Mucosa of rectum (tissue), 2 donors: ENCODE measurements around the gene FBXW8.

Experiments
- H3K27ac ChIP-seq, 2 donors: one replicate each; pipeline ENCODE4 v1.7.0; 2013; ENCODE audit warnings: inconsistent platforms in 2 of 2, low read depth in 2 of 2, low read length in 2 of 2
- H3K27me3 ChIP-seq, 2 donors: one replicate each; pipeline ENCODE4 v1.7.0; 2013; ENCODE audit warnings: low read length in 2 of 2; ENCODE audit not compliant: control insufficient read depth in 2 of 2, insufficient read depth in 2 of 2
- H3K36me3 ChIP-seq, 2 donors: one replicate each; pipeline ENCODE4 v1.7.0; 2013; ENCODE audit warnings: low read length in 2 of 2; ENCODE audit not compliant: control insufficient read depth in 2 of 2, insufficient read depth in 2 of 2
- H3K4me1 ChIP-seq, 2 donors: one replicate each; pipeline ENCODE4 v1.7.0; 2013; ENCODE audit warnings: low read length in 2 of 2, mild to moderate bottlenecking in 1 of 2; ENCODE audit not compliant: control insufficient read depth in 2 of 2, insufficient read depth in 2 of 2
- H3K4me3 ChIP-seq, 2 donors: one replicate each; pipeline ENCODE4 v1.7.0; 2013; ENCODE audit warnings: low read length in 2 of 2
- H3K9ac ChIP-seq, 2 donors: one replicate each; pipeline ENCODE4 v1.7.0; 2013; ENCODE audit warnings: low read length in 2 of 2, low read depth in 1 of 2, mild to moderate bottlenecking in 1 of 2
- H3K9me3 ChIP-seq, 2 donors: one replicate each; pipeline ENCODE4 v1.7.0; 2013; ENCODE audit warnings: low read length in 2 of 2; ENCODE audit not compliant: control insufficient read depth in 2 of 2
- donor health status: healthy.
- donor health status: Normal muscosa, but diverticular disease.

The FBXW8 gene

DNA sequence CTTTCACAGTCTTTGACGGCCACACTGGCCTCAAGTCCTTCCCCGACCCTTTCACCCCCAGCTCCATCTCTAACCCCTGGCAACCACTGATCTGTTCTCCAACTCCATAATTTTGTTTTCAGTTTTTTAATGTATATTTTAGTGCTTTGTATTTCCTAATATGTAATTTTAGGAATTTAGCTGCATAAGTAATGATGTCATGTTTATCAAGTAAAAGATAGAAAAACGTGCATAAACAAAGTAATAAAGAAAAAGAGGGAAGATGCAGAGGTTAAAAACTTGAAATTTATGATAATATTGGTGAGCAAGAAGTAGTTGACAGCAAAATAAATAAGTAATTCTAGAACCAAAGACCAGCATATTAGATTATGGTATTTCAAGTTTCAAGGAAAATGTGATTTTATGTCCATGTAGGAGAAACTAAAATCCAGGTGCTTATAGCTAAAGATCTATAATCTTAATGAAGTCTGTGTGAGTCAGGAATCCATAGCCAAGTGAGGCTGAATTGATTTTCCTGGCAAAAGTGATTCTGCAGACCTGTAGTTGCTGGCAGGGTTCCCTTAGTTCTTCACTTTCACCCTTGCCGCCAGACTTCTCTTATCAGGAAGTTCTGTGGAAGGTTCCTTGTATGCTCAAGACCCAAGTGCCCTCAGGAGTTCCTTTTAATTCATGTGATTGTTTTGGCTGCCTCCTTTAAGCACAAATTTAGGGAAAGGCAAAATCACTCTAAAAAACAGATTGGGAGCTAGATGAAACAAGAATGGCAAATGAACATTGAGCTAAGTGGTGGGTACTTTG, 24.4 kb downstream of the FBXW8 start:
- H3K4me1 ChIP-seq = no peaks in the 10 kb centered on the region
- H3K27me3 ChIP-seq = no peaks in the 10 kb centered on the region
- H3K9me3 ChIP-seq = no peaks in the 10 kb centered on the region

DNA sequence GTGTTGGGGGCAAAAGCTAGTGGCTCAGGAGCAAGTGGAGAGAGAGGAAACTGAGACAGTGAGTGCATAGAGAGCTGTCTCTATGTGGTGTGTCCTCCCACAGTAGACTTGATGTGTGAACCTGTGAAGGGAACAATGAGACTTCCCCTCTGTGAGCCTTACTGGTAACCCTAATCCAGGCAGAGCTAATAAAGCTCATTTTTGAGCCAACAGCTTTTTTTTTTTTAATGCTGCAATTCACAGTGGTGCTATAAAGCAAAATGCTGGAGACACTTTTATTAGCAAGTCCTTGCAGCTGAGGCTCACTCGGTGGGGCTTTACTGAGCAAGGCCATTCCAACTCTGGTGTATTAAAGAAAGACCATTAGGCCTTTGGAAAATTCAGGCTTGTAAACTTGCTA, 26.9 kb downstream of the FBXW8 start:
- Histone ChIP-seq H3K36me3 (peaks cover 2 to 3% of the 10 kb centered on the region in 2 donors), H3K9ac (no peak overlapping the region), H3K27me3 (no peaks in the 10 kb centered on the region), H3K4me1 (no peaks in the 10 kb centered on the region), H3K27ac (no peak overlapping the region), H3K4me3 (no peak overlapping the region), H3K9me3 (no peaks in the 10 kb centered on the region)

More for the DNA sequence above, 24.4 kb downstream of the FBXW8 start:
- Histone ChIP-seq H3K9ac (no peak overlapping the region), H3K36me3 (peaks cover 3 to 5% of the 10 kb centered on the region in 2 donors), H3K4me3 (no peak overlapping the region), H3K27ac (no peak overlapping the region)

DNA sequence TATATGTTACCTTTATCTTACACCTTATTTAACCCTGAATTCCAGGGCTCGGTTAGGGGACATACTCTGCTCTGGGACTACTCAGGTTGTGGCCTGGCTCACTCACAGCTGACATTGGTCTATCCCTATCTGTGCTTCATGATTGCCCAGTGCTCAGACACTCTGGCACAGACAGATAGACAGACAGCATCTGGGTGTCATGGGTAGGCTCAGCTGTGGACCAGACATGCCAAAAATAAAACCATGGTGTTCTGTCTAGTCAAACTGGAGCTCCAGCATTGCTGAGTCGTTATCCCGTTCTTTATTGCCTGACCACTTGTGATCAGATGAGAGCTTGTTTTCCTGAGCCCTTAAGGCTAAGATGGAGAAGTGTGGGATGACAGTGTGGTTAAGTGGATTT, 29.0 kb downstream of the FBXW8 start:
- no peaks in the 10 kb centered on the region for H3K9me3 ChIP-seq
- no peaks in the 10 kb centered on the region for H3K4me1 ChIP-seq
- H3K27me3 ChIP-seq = no peaks in the 10 kb centered on the region
- no peak overlapping the region for H3K9ac ChIP-seq
- H3K4me3 ChIP-seq = no peak overlapping the region
- H3K27ac ChIP-seq = no peak overlapping the region
- peaks cover under 1 to 2% of the 10 kb centered on the region in 2 donors for H3K36me3 ChIP-seq

DNA sequence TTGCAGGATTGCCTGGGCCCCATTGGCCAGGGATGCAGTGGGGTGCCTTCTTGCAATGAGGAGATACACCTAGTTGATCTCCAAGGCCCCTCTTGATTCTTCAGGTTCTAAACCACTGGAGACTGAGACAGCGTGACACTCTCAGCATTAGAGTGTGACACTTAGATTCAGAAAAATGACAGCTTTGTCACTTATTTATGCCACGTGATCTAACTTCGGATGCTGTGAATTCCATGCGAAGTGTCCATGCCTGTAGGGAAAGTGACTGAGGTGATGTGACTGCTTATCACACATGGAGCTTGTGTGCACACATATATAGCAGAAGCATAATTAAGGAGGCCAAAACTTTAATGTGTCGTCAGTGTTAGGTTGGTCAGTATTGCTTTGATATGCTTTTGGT, 30.4 kb downstream of the FBXW8 start:
- Histone ChIP-seq H3K4me3 (no peak overlapping the region), H3K36me3 (peaks cover 9 to 12% of the 10 kb centered on the region in 2 donors), H3K4me1 (no peaks in the 10 kb centered on the region), H3K9me3 (no peaks in the 10 kb centered on the region), H3K27me3 (no peaks in the 10 kb centered on the region), H3K27ac (no peak overlapping the region), H3K9ac (no peak overlapping the region)

DNA sequence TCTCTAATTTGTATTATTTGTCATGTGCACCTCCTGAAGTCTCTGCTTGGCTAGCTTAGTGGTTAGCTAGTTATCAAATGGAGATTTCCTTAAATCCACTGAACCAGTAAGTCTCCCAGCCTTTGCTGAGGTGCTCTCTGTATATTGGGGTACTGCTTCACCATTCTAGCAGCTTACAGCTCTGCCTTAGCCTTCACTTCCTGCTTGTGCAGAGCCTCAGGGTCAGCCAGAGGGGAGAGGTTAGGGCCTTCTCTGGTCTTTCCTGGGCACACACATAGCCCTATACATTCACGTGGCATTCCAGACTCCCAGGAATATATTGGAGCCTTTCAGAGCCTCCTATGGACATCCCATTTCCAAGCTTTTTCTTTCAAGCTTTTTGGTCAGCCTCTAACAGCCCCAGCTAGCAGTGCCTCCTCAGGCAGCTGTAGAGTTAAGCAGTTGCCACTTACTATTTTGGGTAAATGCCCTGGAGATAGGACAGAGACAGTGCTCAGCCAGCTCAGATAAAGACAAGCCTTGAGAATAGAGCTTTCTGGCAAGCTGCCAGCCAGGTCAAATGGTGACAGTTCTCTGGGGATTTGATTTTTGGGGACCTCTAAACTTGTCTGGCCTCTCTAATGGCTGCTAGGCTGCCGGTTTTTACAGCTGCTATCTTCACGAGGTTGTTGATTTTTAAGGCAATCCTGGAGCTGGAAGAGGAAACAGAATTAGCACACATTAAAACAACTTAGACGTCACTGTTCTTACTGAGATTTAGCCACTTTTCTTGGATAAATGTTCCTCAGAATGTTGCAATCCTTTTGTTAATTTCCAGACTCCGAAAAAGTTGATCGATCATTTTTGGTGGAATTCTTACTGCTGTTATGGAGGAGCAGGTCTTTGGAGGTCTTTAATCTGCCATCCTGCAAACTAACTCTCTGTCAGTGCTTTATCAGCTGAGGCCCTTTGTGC, 32.9 kb downstream of the FBXW8 start:
- peaks cover 11 to 18% of the 10 kb centered on the region in 2 donors for H3K36me3 ChIP-seq
- H3K9ac ChIP-seq = no peak overlapping the region
- H3K4me3 ChIP-seq = no peak overlapping the region
- H3K27me3 ChIP-seq = no peaks in the 10 kb centered on the region
- no peaks in the 10 kb centered on the region for H3K9me3 ChIP-seq
- no peaks in the 10 kb centered on the region for H3K4me1 ChIP-seq
- no peak overlapping the region for H3K27ac ChIP-seq

DNA sequence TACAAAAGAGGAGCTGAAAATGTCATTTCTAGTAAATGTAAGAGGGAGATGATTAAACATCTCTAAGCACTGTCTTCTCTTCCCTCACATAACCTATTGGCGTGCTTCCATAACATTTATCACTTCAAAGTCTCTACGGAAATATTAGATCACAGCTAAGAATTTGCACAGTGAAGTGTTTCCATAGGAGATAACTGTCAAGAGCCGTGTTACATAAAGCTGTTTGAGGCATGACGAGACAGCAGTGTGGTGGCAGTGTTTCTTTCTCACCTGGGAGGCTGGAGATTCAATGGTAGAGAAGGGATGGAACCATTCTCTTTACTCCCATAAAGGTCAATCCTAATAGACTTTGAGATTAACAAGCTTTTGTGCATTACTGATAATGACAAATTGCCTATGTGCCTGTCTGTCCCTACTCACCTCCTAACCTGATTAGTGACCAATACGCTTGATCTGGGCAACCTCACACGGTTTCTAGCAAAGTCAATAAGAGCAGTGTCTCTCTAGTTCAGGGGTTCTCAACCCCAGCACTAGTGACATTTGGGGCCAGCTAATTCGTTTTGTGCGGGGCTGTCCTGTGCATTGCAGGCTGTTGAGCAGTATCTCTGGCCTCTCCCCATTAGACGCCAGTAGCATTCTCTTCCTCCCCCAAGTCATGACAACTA, 35.3 kb downstream of the FBXW8 start:
- Histone ChIP-seq H3K27ac (no peak overlapping the region), H3K9ac (no peak overlapping the region), H3K4me3 (no peak overlapping the region), H3K27me3 (no peaks in the 10 kb centered on the region), H3K36me3 (peaks cover 16 to 26% of the 10 kb centered on the region in 2 donors), H3K4me1 (no peaks in the 10 kb centered on the region), H3K9me3 (no peaks in the 10 kb centered on the region)

DNA sequence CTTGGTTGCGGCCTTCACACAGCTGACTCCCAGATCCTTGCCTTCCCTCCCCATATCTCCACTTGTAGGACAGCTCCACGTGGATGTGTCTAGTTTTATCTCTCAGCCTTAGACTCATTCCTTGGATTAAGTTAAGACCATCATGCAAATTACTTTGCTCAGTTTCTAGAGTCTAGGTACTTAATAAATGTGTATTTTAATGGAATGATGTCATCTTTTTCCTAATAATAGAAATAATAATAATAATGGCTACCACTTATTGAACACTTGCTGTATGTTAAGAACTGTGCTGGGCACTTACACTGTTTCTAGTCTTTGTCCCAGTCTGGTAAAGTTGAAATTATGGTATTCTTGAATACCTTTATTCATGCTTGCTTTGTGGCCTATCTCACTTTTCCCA, 37.5 kb downstream of the FBXW8 start:
- Histone ChIP-seq H3K4me3 (no peak overlapping the region), H3K9me3 (no peaks in the 10 kb centered on the region), H3K9ac (no peak overlapping the region), H3K27ac (no peak overlapping the region), H3K36me3 (peaks cover 16 to 30% of the 10 kb centered on the region in 2 donors), H3K27me3 (no peaks in the 10 kb centered on the region), H3K4me1 (no peaks in the 10 kb centered on the region)

DNA sequence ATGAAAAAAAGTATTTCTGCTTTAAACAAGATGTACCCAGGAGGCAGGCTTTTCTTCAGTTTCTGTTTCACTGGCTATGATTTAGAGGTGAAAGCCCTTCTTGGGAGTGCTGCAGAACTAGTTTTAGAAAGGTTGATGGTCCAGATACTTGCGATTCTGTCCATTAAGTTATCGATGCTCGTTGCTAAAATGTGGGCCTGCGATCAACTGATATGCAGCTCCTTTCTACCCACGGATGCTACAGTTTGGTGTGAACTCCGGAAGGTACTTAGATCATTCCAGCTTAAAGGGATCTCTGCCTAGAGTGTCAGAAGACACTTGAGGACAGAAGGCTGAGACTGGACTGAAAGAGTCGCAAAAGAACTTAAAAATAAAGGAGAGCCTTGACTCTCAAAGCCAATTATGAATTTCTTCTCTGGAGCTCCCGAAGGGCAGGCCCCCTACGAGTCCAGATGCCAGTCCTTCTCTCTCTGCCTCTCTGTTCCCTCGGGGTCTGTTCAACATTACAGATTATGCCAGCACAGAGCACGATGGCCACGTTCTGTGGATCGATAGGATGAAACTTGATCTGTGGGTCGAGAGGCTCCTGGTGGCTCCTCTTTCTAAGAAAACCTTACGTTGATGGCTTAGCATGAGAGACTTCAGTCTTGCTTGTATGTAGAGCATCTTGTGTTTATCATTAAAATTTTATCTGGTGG, 40.0 kb downstream of the FBXW8 start:
- peaks cover 11 to 23% of the 10 kb centered on the region in 2 donors for H3K36me3 ChIP-seq
- no peaks in the 10 kb centered on the region for H3K4me1 ChIP-seq
- H3K4me3 ChIP-seq = no peak overlapping the region
- H3K9me3 ChIP-seq = no peaks in the 10 kb centered on the region
- H3K27me3 ChIP-seq = no peaks in the 10 kb centered on the region
- H3K27ac ChIP-seq = no peak overlapping the region
- no peak overlapping the region for H3K9ac ChIP-seq

DNA sequence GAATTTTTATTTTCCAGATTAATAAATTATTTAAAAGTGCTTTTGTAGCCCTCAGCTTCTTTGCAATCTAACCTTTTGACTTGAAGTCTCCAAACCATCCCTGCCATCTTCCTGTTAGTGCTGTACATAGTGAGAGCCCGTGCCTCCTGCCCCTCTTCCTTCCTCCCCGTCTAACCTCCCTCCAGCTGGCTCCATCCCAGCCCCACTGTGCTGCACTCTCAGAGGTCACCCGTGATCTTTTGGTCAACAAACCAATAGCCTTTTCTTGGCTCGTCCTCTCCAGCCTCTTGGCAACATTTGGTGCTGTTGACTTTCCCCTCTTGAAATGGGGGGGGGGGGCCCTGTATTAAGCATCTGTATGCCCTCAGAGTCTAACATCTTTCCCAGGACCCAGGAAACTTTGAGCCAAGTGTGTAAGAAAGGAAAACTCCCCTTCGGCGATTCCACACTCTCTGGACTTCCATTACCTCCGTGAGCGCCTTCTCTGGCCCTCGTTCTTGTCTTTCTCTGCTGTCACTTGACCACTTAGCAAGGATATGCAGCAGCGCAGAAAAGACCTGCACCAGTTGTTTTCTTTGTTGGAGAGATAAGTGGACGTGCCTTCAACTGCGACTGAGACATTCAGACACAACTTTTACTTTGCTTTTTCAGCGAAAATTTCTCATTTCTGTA, 44.1 kb downstream of the FBXW8 start:
- Histone ChIP-seq H3K9ac (no peak overlapping the region), H3K27ac (no peak overlapping the region), H3K36me3 (peaks cover 0 to 6% of the 10 kb centered on the region in 2 donors), H3K9me3 (no peaks in the 10 kb centered on the region), H3K27me3 (no peaks in the 10 kb centered on the region), H3K4me3 (no peak overlapping the region), H3K4me1 (no peaks in the 10 kb centered on the region)
